Ishikawa (cell line): ENCODE measurements around the gene TRIM69.

Experiments used
- CEBPB ChIP-seq: IDR thresholded peaks from 2 replicates; pipeline ENCODE4 v1.6.1; 2012
- CREB1 ChIP-seq: IDR thresholded peaks from 2 replicates; pipeline ENCODE4 v1.6.1; 2012; ENCODE audit warnings: low read depth
- EGR1 ChIP-seq: IDR thresholded peaks from 2 replicates; pipeline ENCODE4 v1.6.1; 2012
- EP300 ChIP-seq: IDR thresholded peaks from 2 replicates; pipeline ENCODE4 v1.6.1; 2012; ENCODE audit warnings: borderline replicate concordance
- FOXM1 ChIP-seq: IDR thresholded peaks from 2 replicates; pipeline ENCODE4 v1.6.1; 2012; ENCODE audit warnings: low read depth, borderline replicate concordance
- MAX ChIP-seq: IDR thresholded peaks from 2 replicates; pipeline ENCODE4 v1.6.1; 2012
- NFIC ChIP-seq: IDR thresholded peaks from 2 replicates; pipeline ENCODE4 v1.6.1; 2012
- RAD21 ChIP-seq: IDR thresholded peaks from 2 replicates; pipeline ENCODE4 v1.6.1; 2012; ENCODE audit warnings: low read depth
- REST ChIP-seq: IDR thresholded peaks from 2 replicates; pipeline ENCODE4 v1.6.1; 2012; ENCODE audit warnings: low read depth, mild to moderate bottlenecking
- TAF1 ChIP-seq: IDR thresholded peaks from 2 replicates; pipeline ENCODE4 v1.6.1; 2012; ENCODE audit warnings: low read depth, mild to moderate bottlenecking
- TCF12 ChIP-seq: IDR thresholded peaks from 2 replicates; pipeline ENCODE4 v1.6.1; 2012; ENCODE audit warnings: low read depth
- USF1 ChIP-seq: IDR thresholded peaks from 2 replicates; pipeline ENCODE4 v1.6.1; 2012

- no peak for TF ChIP-seq TCF12
- TF ChIP-seq REST, result no peak
- TF ChIP-seq CEBPB, result no peak
- no peak for TF ChIP-seq MAX
- no peak for TF ChIP-seq USF1
- no peak for TF ChIP-seq EGR1
- no peak for TF ChIP-seq EP300
- TF ChIP-seq CREB1, result no peak
- no peak for TF ChIP-seq FOXM1
- no peak for TF ChIP-seq TAF1
- no peak for TF ChIP-seq RAD21
- no peak for TF ChIP-seq NFIC
These were observed 21.1 kb upstream of the TRIM69 start for GRCh38 chr15:44715142-44715796.
